GM23338 (cell line): Measurements from ENCODE around the gene SNRNP200. TPM values are rescaled to one million over a fixed set of nuclear protein-coding genes. Genes with fewer than 3 reads are reported as not detected.

ENCODE experiments used
- ATAC-seq: fragments of 200-7000 bp; cut with Tn5 transposase; 3 replicates; pipeline ENCODE4 v1.9.1; 2020
- DNase-seq: peaks from one replicate; pipeline ENCODE4 v3.0.0-alpha.2; 2015; ENCODE audit warnings: low spot score
- H2AFZ ChIP-seq: fragments of 200-600 bp; sonication (generic); 2 replicates; pipeline ENCODE4 v1.8.0; 2016; ENCODE audit warnings: antibody characterized with exemption, mild to moderate bottlenecking, moderate library complexity
- H3F3A ChIP-seq: fragments of 200-600 bp; sonication (generic); replicated peaks from 2 replicates; pipeline ENCODE4 v1.8.0; 2017; ENCODE audit warnings: antibody characterized with exemption, mixed run types, low read depth
- H3K27ac ChIP-seq: fragments of 200-600 bp; sonication (generic); 2 replicates; pipeline ENCODE4 v1.6.1; 2016; ENCODE audit warnings: low read depth
- H3K27me3 ChIP-seq: fragments of 200-600 bp; sonication (generic); 2 replicates; pipeline ENCODE4 v1.8.0; 2016; ENCODE audit warnings: mild to moderate bottlenecking, mixed run types, moderate library complexity; ENCODE audit not compliant: insufficient read depth
- H3K36me3 ChIP-seq: fragments of 200-600 bp; sonication (generic); 2 replicates; pipeline ENCODE4 v1.8.0; 2016; ENCODE audit warnings: mild to moderate bottlenecking; ENCODE audit not compliant: insufficient read depth
- H3K4me1 ChIP-seq: fragments of 200-600 bp; sonication (generic); 2 replicates; pipeline ENCODE4 v1.8.0; 2016; ENCODE audit warnings: mild to moderate bottlenecking, moderate library complexity; ENCODE audit not compliant: insufficient read depth
- H3K4me2 ChIP-seq: fragments of 200-600 bp; sonication (generic); 2 replicates; pipeline ENCODE4 v1.7.1; 2017; ENCODE audit warnings: mixed run types
- H3K4me3 ChIP-seq: fragments of 200-600 bp; sonication (generic); 2 replicates; pipeline ENCODE4 v1.6.1; 2016; ENCODE audit warnings: mixed run types
- H3K79me2 ChIP-seq: fragments of 200-600 bp; sonication (generic); replicated peaks from 2 replicates; pipeline ENCODE4 v1.8.0; 2017; ENCODE audit warnings: mild to moderate bottlenecking; ENCODE audit not compliant: insufficient read depth
- H3K9me2 ChIP-seq: fragments of 200-600 bp; sonication (generic); 2 replicates; pipeline ENCODE4 v1.8.0; 2017; ENCODE audit not compliant: insufficient read depth
- H4K20me1 ChIP-seq: fragments of 200-600 bp; sonication (generic); replicated peaks from 2 replicates; pipeline ENCODE4 v1.8.0; 2017; ENCODE audit warnings: mild to moderate bottlenecking; ENCODE audit not compliant: insufficient read depth
- H3K27ac Mint-ChIP-seq: 2 replicates; pipeline ENCODE4 v1.8.0; 2020; ENCODE audit warnings: inconsistent platforms, mild to moderate bottlenecking, moderate library complexity, mixed read lengths
- H3K27me3 Mint-ChIP-seq: 3 replicates; pipeline ENCODE4 v1.8.0; 2022; ENCODE audit warnings: low read depth, mild to moderate bottlenecking, moderate library complexity, mixed read lengths, inconsistent platforms; ENCODE audit not compliant: insufficient read depth, poor library complexity
- H3K36me3 Mint-ChIP-seq: 3 replicates; pipeline ENCODE4 v1.8.0; 2021; ENCODE audit warnings: low read depth, mild to moderate bottlenecking, inconsistent platforms, moderate library complexity, mixed read lengths
- H3K4me1 Mint-ChIP-seq: 3 replicates; pipeline ENCODE4 v1.8.0; 2020; ENCODE audit warnings: mild to moderate bottlenecking, inconsistent platforms, mixed read lengths
- H3K4me3 Mint-ChIP-seq: 3 replicates; pipeline ENCODE4 v1.8.0; 2021; ENCODE audit warnings: moderate library complexity, mild to moderate bottlenecking, inconsistent platforms, mixed read lengths
- H3K9me3 Mint-ChIP-seq: 3 replicates; pipeline ENCODE4 v1.8.0; 2020; ENCODE audit warnings: moderate library complexity, mild to moderate bottlenecking, inconsistent platforms, mixed read lengths
- CREB1 ChIP-seq: fragments of 250-450 bp; sonication (Bioruptor Pico); IDR thresholded peaks from 2 replicates; pipeline ENCODE4 v1.5.0; 2020; ENCODE audit warnings: low read depth, mild to moderate bottlenecking, moderate library complexity
- CTCF ChIP-seq, 2 experiments: fragments of 200-600 bp in 1 of 2; sonication (generic) in 1 of 2; conservative IDR thresholded peaks; 2 replicates each; pipeline versions ENCODE4 v1.5.1 to v1.6.1; 2016 to 2017; ENCODE audit warnings: antibody characterized with exemption in 2 of 2, low read depth in 2 of 2, mild to moderate bottlenecking in 2 of 2, moderate library complexity in 1 of 2
- ETS1 ChIP-seq: IDR thresholded peaks from 2 replicates; pipeline ENCODE4 v1.6.1; 2016; ENCODE audit warnings: antibody characterized with exemption
- EZH2 ChIP-seq: fragments of 200-600 bp; sonication (generic); IDR thresholded peaks from one replicate; pipeline ENCODE4 v1.8.0; 2017; ENCODE audit warnings: antibody characterized with exemption, mild to moderate bottlenecking, low read depth; ENCODE audit not compliant: unreplicated experiment
- EZH2phosphoT487 ChIP-seq: fragments of 200-600 bp; sonication (generic); IDR thresholded peaks from one replicate; pipeline ENCODE4 v1.8.1; 2018; ENCODE audit warnings: antibody characterized with exemption; ENCODE audit not compliant: unreplicated experiment
- JUNB ChIP-seq: IDR thresholded peaks from one replicate; pipeline ENCODE4 v1.6.1; 2016; ENCODE audit warnings: antibody characterized with exemption; ENCODE audit not compliant: unreplicated experiment
- NANOG ChIP-seq: IDR thresholded peaks from 2 replicates; pipeline ENCODE4 v1.6.1; 2016; ENCODE audit warnings: antibody characterized with exemption, borderline replicate concordance
- POLR2AphosphoS5 ChIP-seq: IDR thresholded peaks from 2 replicates; pipeline ENCODE4 v1.6.1; 2016; ENCODE audit warnings: antibody characterized with exemption, low read depth
- STAT1 ChIP-seq: IDR thresholded peaks from one replicate; pipeline ENCODE4 v1.6.1; 2016; ENCODE audit warnings: antibody characterized with exemption; ENCODE audit not compliant: unreplicated experiment
- ZNF114 ChIP-seq: fragments of 250-450 bp; sonication (Bioruptor Pico); IDR thresholded peaks from 2 replicates; pipeline ENCODE4 v1.5.0; 2020; ENCODE audit warnings: mild to moderate bottlenecking, moderate library complexity
- ZNF331 ChIP-seq: fragments of 250-450 bp; sonication (Bioruptor Pico); IDR thresholded peaks from 2 replicates; pipeline ENCODE4 v1.5.0; 2020; ENCODE audit warnings: low read depth, mild to moderate bottlenecking, moderate library complexity
- polyA plus RNA-seq: library from polyadenylated mRNA; unstranded; fragments of >200 nt; fragmentation: Nextera tagmentation; extraction: Ambion mirVana; gene quantifications from 2 replicates; pipeline ENCODE4 v1.2.1, GENCODE V29; 2016
- total RNA-seq: library from RNA; depleted of rRNA; stranded (reverse); fragments of >200 nt; shearing (Covaris generic); gene quantifications from 2 replicates; pipeline ENCODE4 v1.2.3, GENCODE V29; 2014

The SNRNP200 gene
- total and polyA plus RNA-seq, 2 experiments from 2014 or later, result 70.7 to 179 TPM

- no peaks in the 10 kb centered on the region for H3K27me3 ChIP-seq
- Mint-ChIP-seq H3K36me3 (peaks cover 2% of the 10 kb centered on the region), H3K27me3 (peaks cover 11% of the 10 kb centered on the region), H3K27ac (no peak overlapping the region), H3K4me1 (peaks cover 22% of the 10 kb centered on the region), H3K4me3 (no peak overlapping the region), H3K9me3 (no peaks in the 10 kb centered on the region; the same call in 2 of the 3 replicates)
- DNase-seq (no peak), ATAC-seq (no peak)
- H3K27ac ChIP-seq, result 0 out of 2 replicates have a peak overlapping the region, but pooled peaks have one; percentile 6
- no peak overlapping the region for H3K4me2 ChIP-seq
- H2AFZ ChIP-seq, result no peak overlapping the region
- H3K4me1 ChIP-seq, result peaks cover 10% of the 10 kb centered on the region; the same call in 1 of the 2 replicates
- peaks cover 46% of the 10 kb centered on the region for H3K79me2 ChIP-seq
- H3F3A ChIP-seq, result peaks cover 2% of the 10 kb centered on the region
- no peak for TF ChIP-seq STAT1
- no peak for TF ChIP-seq EZH2
- H3K9me2 ChIP-seq, result no peaks in the 10 kb centered on the region
- H3K4me3 ChIP-seq, result no peak overlapping the region
- H4K20me1 ChIP-seq, result peaks cover 38% of the 10 kb centered on the region
- H3K36me3 ChIP-seq, result 0 out of 2 replicates have a peak, but pooled peaks cover 3% of the 10 kb centered on the region
Observed at GRCh38 chr2:96261328-96262003, 43.9 kb downstream of the SNRNP200 start.

GRCh38 chr2:96260387-96261260, 44.7 kb downstream of the SNRNP200 start:
- Histone ChIP-seq H3F3A (no peaks in the 10 kb centered on the region), H3K4me2 (no peak overlapping the region), H3K4me3 (no peak overlapping the region), H4K20me1 (peaks cover 38% of the 10 kb centered on the region), H3K27me3 (no peaks in the 10 kb centered on the region), H2AFZ (no peak overlapping the region), H3K36me3 (0 out of 2 replicates have a peak, but pooled peaks cover 3% of the 10 kb centered on the region), H3K27ac (0 out of 2 replicates have a peak overlapping the region, but pooled peaks have one; percentile 6), H3K79me2 (peaks cover 44% of the 10 kb centered on the region), H3K4me1 (peaks cover 10% of the 10 kb centered on the region; the same call in 1 of the 2 replicates), H3K9me2 (no peaks in the 10 kb centered on the region)
- Mint-ChIP-seq H3K9me3 (no peaks in the 10 kb centered on the region), H3K27ac (peak overlapping the region; percentile 90), H3K4me1 (peaks cover 21% of the 10 kb centered on the region), H3K27me3 (peaks cover 9% of the 10 kb centered on the region), H3K36me3 (no peaks in the 10 kb centered on the region; the same call in 1 of the 3 replicates), H3K4me3 (no peak overlapping the region)
- TF ChIP-seq ZNF114 (CRISPR knock-in tag), result no peak
- peak; percentile 53 to 69 for TF ChIP-seq CTCF (conservative IDR thresholded peaks at IDR 0.05; ENCODE audit: low read depth in 2 of 2)
- peak; percentile 79 for DNase-seq
- ATAC-seq, result peak; percentile 85

GRCh38 chr2:96259497-96259921, 45.8 kb downstream of the SNRNP200 start:
- no peak overlapping the region for H3K4me2 ChIP-seq
- H3K36me3 Mint-ChIP-seq, result peaks cover 4% of the 10 kb centered on the region; the same call in 2 of the 3 replicates
- peaks cover 11% of the 10 kb centered on the region; the same call in 1 of the 2 replicates for H3K36me3 ChIP-seq
- H3K27ac ChIP-seq, result no peak overlapping the region
- peaks cover 5% of the 10 kb centered on the region for H3K27me3 Mint-ChIP-seq
- H3K4me1 Mint-ChIP-seq, result peaks cover 17% of the 10 kb centered on the region
- peaks cover 6% of the 10 kb centered on the region; the same call in 1 of the 2 replicates for H3K4me1 ChIP-seq
- H3K9me2 ChIP-seq, result no peaks in the 10 kb centered on the region
- no peaks in the 10 kb centered on the region for H3K27me3 ChIP-seq
- no peak for ATAC-seq
- no peak overlapping the region for H3K27ac Mint-ChIP-seq
- peaks cover 32% of the 10 kb centered on the region for H4K20me1 ChIP-seq
- H3K4me3 ChIP-seq, result no peak overlapping the region
- H2AFZ ChIP-seq, result no peak overlapping the region
- no peak overlapping the region for H3K4me3 Mint-ChIP-seq
- peaks cover 38% of the 10 kb centered on the region for H3K79me2 ChIP-seq
- no peaks in the 10 kb centered on the region for H3K9me3 Mint-ChIP-seq
- no peak for DNase-seq
- H3F3A ChIP-seq, result no peaks in the 10 kb centered on the region
- no peak for TF ChIP-seq ZNF331 (CRISPR knock-in tag)
- no peak for TF ChIP-seq STAT1
- no peak for TF ChIP-seq CTCF (conservative IDR thresholded peaks at IDR 0.05; ENCODE audit: low read depth in 2 of 2)
- TF ChIP-seq EZH2phosphoT487, result no peak
- TF ChIP-seq ETS1, result no peak
- TF ChIP-seq NANOG, result no peak
- no peak for TF ChIP-seq EZH2
- no peak for TF ChIP-seq CREB1 (CRISPR knock-in tag)
- TF ChIP-seq JUNB, result no peak
- TF ChIP-seq POLR2AphosphoS5, result no peak
